MCF 10A (cell line): ENCODE measurements around the gene RAPGEF1. TPM values are rescaled to one million over a fixed set of nuclear protein-coding genes. Genes with fewer than 3 reads are reported as not detected.
A peak's percentile ranks its signal among the peaks of the same experiment; 100 is the strongest.

ENCODE experiments used
- BruUV-seq: library from RNA; stranded (reverse); fragments of 400-500 nt; replicated peaks from 2 replicates; lab custom pipeline; 2021; lab: Mats Ljungman, UMichigan
- CTCF ChIA-PET: fragments of 300-600 bp; sonication (Branson Sonifier 250); formaldehyde crosslinking; extraction: SDS; loops from one replicate; lab custom pipeline; 2021; ENCODE audit warnings: antibody characterized with exemption, inconsistent platforms; lab: Yijun Ruan, JAX
- POLR2A ChIA-PET: fragments of 300-600, 350-650 bp; sonication (Branson Sonifier 250); formaldehyde crosslinking; extraction: SDS; loops from one replicate; lab custom pipeline; 2020; ENCODE audit warnings: antibody characterized with exemption, inconsistent platforms; lab: Yijun Ruan, JAX
- DNase-seq: peaks from one replicate; pipeline ENCODE4 v3.0.0-alpha.2; 2018; ENCODE audit not compliant: unreplicated experiment
- H3K27ac Mint-ChIP-seq: one replicate; pipeline ENCODE4 v1.8.0; 2022; ENCODE audit warnings: mild to moderate bottlenecking, low read depth, mixed read lengths; ENCODE audit not compliant: unreplicated experiment
- H3K27me3 Mint-ChIP-seq: one replicate; pipeline ENCODE4 v1.8.0; 2022; ENCODE audit warnings: mixed read lengths; ENCODE audit not compliant: insufficient read depth, unreplicated experiment
- H3K36me3 Mint-ChIP-seq: one replicate; pipeline ENCODE4 v1.8.0; 2022; ENCODE audit warnings: mild to moderate bottlenecking, moderate library complexity, mixed read lengths; ENCODE audit not compliant: insufficient read depth, unreplicated experiment
- H3K4me1 Mint-ChIP-seq: one replicate; pipeline ENCODE4 v1.8.0; 2022; ENCODE audit warnings: mixed read lengths; ENCODE audit not compliant: insufficient read depth, unreplicated experiment
- H3K4me3 Mint-ChIP-seq: one replicate; pipeline ENCODE4 v1.8.0; 2022; ENCODE audit warnings: mild to moderate bottlenecking, moderate library complexity, mixed read lengths; ENCODE audit not compliant: unreplicated experiment
- H3K9me3 Mint-ChIP-seq: one replicate; pipeline ENCODE4 v1.8.0; 2022; ENCODE audit warnings: mixed read lengths; ENCODE audit not compliant: unreplicated experiment
- CTCF ChIP-seq: fragments of 200-600 bp; IDR thresholded peaks from one replicate; pipeline ENCODE4 v1.8.0; 2022; ENCODE audit warnings: antibody characterized with exemption, mild to moderate bottlenecking; ENCODE audit not compliant: unreplicated experiment
- intact Hi-C: fragments of 100-400 bp; cut with micrococcal nuclease; formaldehyde crosslinking; loops from 2 replicates; pipeline ENCODE4 v1.14.1; 2022
- total RNA-seq: library from RNA; stranded (reverse); gene quantifications from 2 replicates; pipeline ENCODE4 v1.2.3, GENCODE V29; 2022

The RAPGEF1 gene
- total RNA-seq, 1 experiment from 2014 or later, result 55.4 TPM

- Mint-ChIP-seq H3K27ac (peak overlapping the region; percentile 90), H3K27me3 (no peaks in the 10 kb centered on the region), H3K4me1 (peaks cover 44% of the 10 kb centered on the region), H3K4me3 (no peak overlapping the region), H3K9me3 (no peaks in the 10 kb centered on the region), H3K36me3 (peaks cover 5% of the 10 kb centered on the region)
- DNase-seq, result no peak
- ChIA-PET CTCF (interaction anchor here (1.1 to 3.0 kb wide), 4 partner anchors 13 to 62 kb away, joined by 4 to 12 read pairs (median 7); no protein-coding TSS in a partner anchor), POLR2A (interaction anchor here (1.1 to 4.8 kb wide), 16 partner anchors 9 to 67 kb away, joined by 3 to 72 read pairs (median 25); partner anchors contain the start of gene RAPGEF1)
- no peak for TF ChIP-seq CTCF
- BruUV-seq, result no TSS peak
- intact Hi-C loops, result no loop called here
These were observed 63.4 kb downstream of the RAPGEF1 start for GRCh38 chr9:131676431-131676972.

GRCh38 chr9:131675437-131676022 lies 64.3 kb downstream of the RAPGEF1 start:
- H3K36me3 Mint-ChIP-seq, result peaks cover 5% of the 10 kb centered on the region
- intact Hi-C loops, result no loop called here
- no peak for DNase-seq
- ChIA-PET CTCF (interaction anchor here (0.6 kb wide), 2 partner anchors 39 to 1440 kb away, joined by 3 read pairs; no protein-coding TSS in a partner anchor), POLR2A (interaction anchor here (0.9 to 2.1 kb wide), 3 partner anchors 17 to 42 kb away, joined by 3 to 8 read pairs (median 4); no protein-coding TSS in a partner anchor)
- H3K4me3 Mint-ChIP-seq, result no peak overlapping the region
- peak overlapping the region; percentile 90 for H3K27ac Mint-ChIP-seq
- no peak for TF ChIP-seq CTCF
- no peaks in the 10 kb centered on the region for H3K9me3 Mint-ChIP-seq
- peaks cover 44% of the 10 kb centered on the region for H3K4me1 Mint-ChIP-seq
- no TSS peak for BruUV-seq
- H3K27me3 Mint-ChIP-seq, result no peaks in the 10 kb centered on the region

GRCh38 chr9:131674425-131675421 lies 65.2 kb downstream of the RAPGEF1 start:
- H3K27me3 Mint-ChIP-seq, result no peaks in the 10 kb centered on the region
- intact Hi-C loops, result no loop called here
- H3K27ac Mint-ChIP-seq, result peak overlapping the region; percentile 90
- DNase-seq, result no peak
- no TSS peak for BruUV-seq
- no peak for TF ChIP-seq CTCF
- H3K4me1 Mint-ChIP-seq, result peaks cover 44% of the 10 kb centered on the region
- no peak overlapping the region for H3K4me3 Mint-ChIP-seq
- H3K9me3 Mint-ChIP-seq, result no peaks in the 10 kb centered on the region
- CTCF ChIA-PET, result interaction anchor here (0.6 kb wide), 2 partner anchors 40 to 110 kb away, joined by 3 read pairs; no protein-coding TSS in a partner anchor
- peaks cover 5% of the 10 kb centered on the region for H3K36me3 Mint-ChIP-seq
- POLR2A ChIA-PET, result interaction anchor here (0.9 to 2.1 kb wide), 3 partner anchors 18 to 41 kb away, joined by 3 to 8 read pairs (median 4); no protein-coding TSS in a partner anchor
